NCI-H146 treated with DMSO at 0.1 percent for 48 hours (cell line): ENCODE measurements around the gene ISOC2.

Source experiments
- DNase-seq: peaks from one replicate; lab custom pipeline; 2025; ENCODE audit not compliant: unreplicated experiment; lab: John Stamatoyannopoulos, UW

ISOC2 gene

GRCh38 chr19:55479451-55480230, 18.2 kb upstream of the ISOC2 start:
- no peak for DNase-seq

DNA sequence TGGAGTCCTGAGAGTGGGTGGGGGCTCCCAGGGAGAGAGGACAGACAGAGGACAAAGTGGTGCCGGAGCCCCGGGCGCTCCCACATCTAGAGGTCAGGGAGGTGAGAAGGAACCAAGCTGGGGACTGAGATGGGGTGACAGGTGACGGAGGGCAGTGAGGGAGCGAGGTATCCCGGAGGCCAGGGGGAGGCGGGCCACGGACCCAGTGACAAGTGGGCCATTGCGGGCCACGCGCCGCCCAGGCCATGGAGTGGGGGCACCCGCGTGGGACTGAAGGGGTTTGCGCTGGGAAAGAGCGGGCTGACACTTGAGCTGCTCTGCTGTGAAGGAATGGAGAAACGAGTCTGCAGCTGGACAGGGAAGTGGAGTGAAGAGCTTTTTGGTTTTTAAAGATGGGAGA, 17.6 kb upstream of the ISOC2 start:
- no peak for DNase-seq

DNA sequence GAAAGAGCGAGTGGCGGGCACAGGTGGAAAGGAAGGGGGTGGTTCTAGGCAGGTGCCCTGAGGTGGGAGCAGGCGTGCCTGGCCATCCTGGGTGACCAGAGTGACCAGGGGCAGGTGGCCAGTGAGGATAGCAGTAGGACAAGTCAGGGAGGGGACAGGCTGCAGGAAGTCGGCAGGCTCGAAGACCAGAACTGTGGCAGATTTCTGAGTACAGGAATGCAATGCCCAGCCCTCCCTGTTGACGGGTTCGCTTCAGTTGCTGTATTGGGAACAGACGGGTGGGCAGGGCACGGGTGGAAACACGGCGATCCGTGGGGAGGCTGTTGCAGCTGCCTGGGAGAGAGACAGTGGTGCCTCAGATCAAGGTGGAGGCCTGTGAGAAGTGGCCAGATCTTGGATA, 16.9 kb upstream of the ISOC2 start:
- no peak for DNase-seq

DNA sequence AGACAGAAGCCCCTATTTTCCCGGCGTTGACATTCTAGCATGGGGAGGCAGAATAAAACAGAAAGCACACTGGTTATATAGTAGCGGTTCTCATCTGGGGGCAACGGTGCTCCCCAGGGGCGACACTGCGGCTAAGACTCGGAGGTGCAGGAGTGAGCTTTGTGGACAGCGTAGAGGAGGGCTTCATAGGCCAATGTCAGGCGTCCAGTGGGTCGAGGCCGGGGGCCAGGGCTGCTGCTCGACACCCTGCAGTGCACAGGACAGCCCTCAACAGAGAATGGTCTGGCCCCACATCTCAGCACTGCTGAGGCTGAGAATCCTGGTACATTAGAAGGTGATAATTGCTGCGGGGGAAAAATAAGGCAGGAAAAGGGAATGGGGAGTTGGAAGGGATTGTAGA, 16.5 kb upstream of the ISOC2 start:
- no peak for DNase-seq

- peak; percentile 92 for DNase-seq
Observed at GRCh38 chr19:55476100-55476775, 14.8 kb upstream of the ISOC2 start, which contains the start of gene ZNF628. Gene ZNF628 (plus strand): TSS chr19:55476617. CDS start chr19:55479911, 3,294 bp downstream.

DNA sequence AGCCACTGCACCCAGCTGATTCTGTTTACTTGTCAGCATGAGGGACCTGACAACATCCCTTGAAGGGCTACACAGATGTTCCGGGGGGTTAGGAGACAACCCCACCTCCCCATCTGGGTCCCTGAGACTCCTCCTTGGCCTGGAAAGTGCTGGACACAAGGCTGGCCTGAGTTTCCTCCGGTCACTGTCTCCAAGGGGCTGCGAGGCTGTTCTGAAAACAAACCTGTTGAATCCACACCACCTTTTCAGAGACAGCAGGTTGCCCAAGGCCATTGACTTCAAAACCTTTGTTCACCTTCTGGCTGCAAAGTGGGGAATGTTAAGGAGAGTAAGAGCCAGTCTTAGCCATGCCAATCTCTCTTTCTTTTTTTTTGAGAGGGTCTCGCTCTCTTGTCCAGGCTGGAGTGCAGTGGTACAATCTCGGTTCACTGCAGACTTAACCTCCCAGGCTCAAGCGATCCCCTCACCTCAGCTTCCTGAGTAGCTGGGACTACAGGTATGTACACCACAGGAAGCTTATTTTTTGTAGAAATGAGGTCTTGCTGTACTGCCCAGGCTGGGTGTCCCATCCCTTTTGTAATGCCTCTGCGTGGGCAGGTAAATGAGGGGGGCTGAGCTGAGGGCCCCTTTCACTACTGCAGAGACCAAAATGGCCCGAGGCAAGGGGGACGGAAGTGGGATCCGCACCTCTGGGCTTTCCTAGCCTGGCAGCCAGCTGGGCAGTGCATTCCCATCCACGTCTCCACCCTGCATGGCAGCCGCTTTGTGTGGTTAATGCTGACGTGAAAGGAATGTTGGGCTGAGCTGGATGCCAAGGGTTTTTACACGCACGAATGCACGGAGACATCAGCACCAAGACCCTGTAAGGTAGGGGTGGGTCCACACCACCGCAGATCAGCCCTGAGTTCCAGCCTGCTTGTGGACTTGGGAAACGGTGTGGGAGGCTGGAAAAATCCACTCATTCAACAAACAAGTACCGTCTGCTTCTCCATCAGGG, 13.1 kb upstream of the ISOC2 start:
- DNase-seq = no peak

DNA sequence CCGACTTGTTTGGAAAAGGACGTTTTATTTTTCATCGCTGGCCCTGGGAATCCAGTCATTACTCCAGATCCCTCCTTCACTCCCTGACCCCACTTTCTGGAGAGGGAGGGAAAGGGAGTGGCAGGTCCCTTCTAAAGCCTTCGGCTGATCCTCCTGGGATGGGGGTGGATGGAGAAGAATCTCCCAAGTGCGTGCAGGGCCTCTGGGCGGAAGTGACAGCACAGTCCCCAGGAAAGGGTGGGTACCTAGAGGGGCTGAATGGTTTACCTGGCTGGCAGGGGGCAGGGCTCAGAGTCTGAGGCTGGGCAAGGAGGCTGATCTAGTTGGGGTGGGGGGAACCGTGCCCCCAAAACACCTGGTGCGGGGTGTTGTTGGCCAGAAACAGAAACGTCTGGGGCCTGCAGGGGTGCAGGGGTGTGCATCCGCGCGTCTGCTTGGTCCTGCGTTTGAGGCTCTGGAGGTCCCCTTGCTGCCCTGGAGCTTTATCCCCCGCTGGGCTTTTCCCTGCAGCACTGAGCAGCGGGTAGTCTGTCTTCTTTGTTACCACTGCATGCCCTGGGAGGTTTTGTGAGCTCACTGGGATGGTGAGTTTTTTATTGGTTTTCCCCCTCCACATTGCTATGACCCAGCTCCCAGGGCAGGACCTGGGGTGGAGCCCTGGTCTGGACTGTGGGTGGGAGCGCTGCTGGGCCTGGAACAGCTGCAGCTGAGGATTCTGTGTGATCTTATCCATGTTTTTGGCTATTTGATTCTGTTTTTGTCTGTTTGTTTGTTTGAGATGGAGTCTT, 12.0 kb upstream of the ISOC2 start:
- peak; percentile 88 for DNase-seq

- DNase-seq = no peak
Observed at GRCh38 chr19:55472463-55472862, 11.0 kb upstream of the ISOC2 start.

DNA sequence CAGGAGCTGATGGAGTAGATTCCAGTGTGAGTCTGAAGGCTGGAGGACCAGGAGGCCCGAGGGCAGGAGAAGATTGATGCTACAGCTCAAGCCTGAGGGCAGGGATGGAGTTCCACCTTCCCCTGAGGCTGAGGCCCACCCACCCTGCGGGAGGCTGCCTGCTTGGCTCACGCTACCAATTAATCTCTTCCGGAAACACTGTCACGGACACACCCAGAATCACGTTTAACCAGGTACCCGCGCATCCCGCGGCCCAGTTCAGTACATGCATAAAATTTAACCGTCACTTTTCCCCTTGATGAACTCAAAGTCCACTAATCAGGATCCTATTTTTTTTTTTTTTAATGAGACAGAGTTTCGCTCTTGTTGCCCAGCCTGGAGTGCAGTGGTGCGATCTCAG, 9.8 kb upstream of the ISOC2 start:
- peak; percentile 65 for DNase-seq

GRCh38 chr19:55468054-55468393, 6.6 kb upstream of the ISOC2 start:
- no peak for DNase-seq

DNA sequence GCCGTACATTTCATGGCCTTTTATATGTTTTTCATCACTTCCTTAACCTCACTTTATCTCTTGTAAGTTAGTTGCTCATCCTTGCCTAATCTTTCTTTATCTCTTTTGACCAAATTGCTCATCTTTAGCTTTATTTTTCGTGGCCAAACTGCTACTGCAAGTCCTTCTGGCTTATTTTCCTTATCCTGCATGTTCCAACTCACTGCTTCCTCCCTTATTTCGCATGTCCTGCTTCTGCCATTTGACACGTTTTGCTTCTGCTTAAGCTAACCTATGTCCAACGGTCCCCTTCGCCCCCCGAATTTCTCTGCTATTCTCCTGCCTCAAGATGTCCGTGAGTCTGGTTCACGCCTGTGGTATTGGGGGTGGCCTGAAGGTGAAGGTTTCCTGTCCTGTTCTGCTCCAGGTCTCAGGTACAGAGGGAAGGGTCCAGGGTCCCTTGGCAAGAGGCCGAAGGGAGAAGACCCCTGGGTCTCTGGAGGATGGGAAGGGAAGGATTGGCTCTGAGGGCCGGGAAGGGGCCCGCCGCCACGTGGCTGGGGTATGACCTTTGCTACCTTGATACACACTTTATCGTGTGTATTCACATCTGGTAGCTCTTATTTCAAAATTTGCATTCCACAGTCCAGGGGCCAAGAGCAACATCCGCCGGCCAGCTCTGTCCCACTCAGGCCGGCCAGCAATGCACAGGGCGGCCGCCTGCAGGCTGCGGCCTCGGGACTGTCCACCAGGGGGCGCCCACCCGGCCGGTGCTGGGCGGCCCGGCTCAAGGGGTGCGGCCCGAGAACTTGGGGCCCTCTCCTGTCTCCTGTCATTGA, 6.0 kb upstream of the ISOC2 start:
- DNase-seq = no peak

DNA sequence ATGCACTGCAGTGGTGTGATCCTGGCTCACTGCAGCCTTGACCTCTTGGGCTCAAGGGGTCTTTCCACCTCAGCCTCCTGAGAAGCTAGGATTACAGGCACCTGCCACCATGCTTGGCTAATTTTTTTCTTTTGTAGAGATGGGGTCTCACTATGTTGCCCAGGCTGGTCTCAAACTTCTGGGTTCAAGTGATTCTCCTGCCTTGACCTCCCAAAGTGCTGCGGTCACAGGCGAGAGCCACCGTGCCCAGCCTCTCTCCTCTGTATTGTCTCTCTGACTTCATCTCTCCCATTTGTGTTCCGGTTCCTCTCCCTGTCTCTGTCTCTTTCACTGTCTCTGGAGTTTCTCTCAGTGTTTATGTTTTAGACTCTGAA, 4.8 kb upstream of the ISOC2 start:
- no peak for DNase-seq

- no peak for DNase-seq
Observed at GRCh38 chr19:55465460-55466240, 4.2 kb upstream of the ISOC2 start.

GRCh38 chr19:55464662-55465054, 3.2 kb upstream of the ISOC2 start, which contains the start of gene C19orf85:
Gene C19orf85 (minus strand): TSS chr19:55464751. CDS start chr19:55464554, 197 bp downstream.
- peak; percentile 38 for DNase-seq

GRCh38 chr19:55464039-55464661, 2.7 kb upstream of the ISOC2 start:
- DNase-seq = no peak

DNA sequence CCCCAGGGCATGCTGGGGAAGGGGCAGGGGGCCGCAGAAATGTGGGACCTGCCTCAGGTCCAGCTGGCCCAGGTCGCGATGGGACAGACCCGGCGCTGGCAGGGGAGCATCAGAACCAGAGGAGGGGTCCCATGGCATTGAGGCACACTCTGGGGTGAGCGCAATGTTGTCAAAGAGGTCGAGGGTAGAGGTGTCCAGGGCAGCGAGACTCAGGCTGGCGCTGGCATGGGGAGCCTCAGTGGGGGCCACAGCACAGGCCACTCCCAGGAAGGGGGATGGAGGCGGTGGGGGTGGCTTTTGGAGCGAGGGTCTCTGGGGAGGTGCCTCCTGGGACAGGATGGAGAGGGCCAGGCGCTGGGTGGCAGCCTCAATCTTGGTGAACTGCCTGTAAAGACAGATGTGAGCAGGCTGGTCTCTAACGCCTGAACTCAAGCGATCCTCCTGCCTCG, 2.2 kb upstream of the ISOC2 start:
- no peak for DNase-seq

- DNase-seq = no peak
Observed at GRCh38 chr19:55462722-55463121, 1.3 kb upstream of the ISOC2 start.

- no peak for DNase-seq
Observed at GRCh38 chr19:55461974-55462626, 658 bp upstream of the ISOC2 start.
